ENCODE data around the gene CNTNAP2.

Gene CNTNAP2

GRCh38 chr7:148107443-148108127 is 1991.0 kb downstream of the CNTNAP2 start:
- no peak overlapping the region for H3K27ac ChIP-seq (ENCODE audit: insufficient read depth, low read depth, low read length, poor library complexity, severe bottlenecking)
- 67 to 69% methylated on average over 6 of the region's 6 CpGs for WGBS, 2 experiments

GRCh38 chr7:148108381-148108780 is 1991.8 kb downstream of the CNTNAP2 start:
- Histone ChIP-seq H3K9me3 (ENCODE audit: control insufficient read depth, low read length) (no peaks in the 10 kb centered on the region), H3K4me3 (ENCODE audit: insufficient read depth, low read depth, low read length) (no peak overlapping the region), H3K4me1 (ENCODE audit: control insufficient read depth, insufficient read depth, low read length) (no peaks in the 10 kb centered on the region), H3K36me3 (ENCODE audit: control insufficient read depth, insufficient read depth, low read length) (no peaks in the 10 kb centered on the region), H3K27me3 (ENCODE audit: control insufficient read depth, insufficient read depth, low read length, poor library complexity, severe bottlenecking) (no peaks in the 10 kb centered on the region), H3K27ac (ENCODE audit: insufficient read depth, low read depth, low read length, poor library complexity, severe bottlenecking) (no peak overlapping the region)
- WGBS, 2 experiments: 85 to 93% methylated on average over 4 of the region's 4 CpGs

More at GRCh38 chr7:148107443-148108127, 1991.0 kb downstream of the CNTNAP2 start:
- no peaks in the 10 kb centered on the region for H3K36me3 ChIP-seq (ENCODE audit: control insufficient read depth, insufficient read depth, low read length)
- no peak overlapping the region for H3K4me3 ChIP-seq (ENCODE audit: insufficient read depth, low read depth, low read length)
- H3K4me1 ChIP-seq (ENCODE audit: control insufficient read depth, insufficient read depth, low read length): no peaks in the 10 kb centered on the region
- no peaks in the 10 kb centered on the region for H3K9me3 ChIP-seq (ENCODE audit: control insufficient read depth, low read length)
- no peaks in the 10 kb centered on the region for H3K27me3 ChIP-seq (ENCODE audit: control insufficient read depth, insufficient read depth, low read length, poor library complexity, severe bottlenecking)

- H3K4me3 ChIP-seq (ENCODE audit: insufficient read depth, low read depth, low read length): no peak overlapping the region
- WGBS, 2 experiments: 85 to 87% methylated on average over 13 of the region's 13 CpGs
- no peak overlapping the region for H3K27ac ChIP-seq (ENCODE audit: insufficient read depth, low read depth, low read length, poor library complexity, severe bottlenecking)
- H3K9me3 ChIP-seq (ENCODE audit: control insufficient read depth, low read length): no peaks in the 10 kb centered on the region
- no peaks in the 10 kb centered on the region for H3K27me3 ChIP-seq (ENCODE audit: control insufficient read depth, insufficient read depth, low read length, poor library complexity, severe bottlenecking)
- no peaks in the 10 kb centered on the region for H3K4me1 ChIP-seq (ENCODE audit: control insufficient read depth, insufficient read depth, low read length)
- H3K36me3 ChIP-seq (ENCODE audit: control insufficient read depth, insufficient read depth, low read length): no peaks in the 10 kb centered on the region
These were observed 1993.7 kb downstream of the CNTNAP2 start for GRCh38 chr7:148110097-148110868.

- Histone ChIP-seq H3K36me3 (ENCODE audit: control insufficient read depth, insufficient read depth, low read length) (no peaks in the 10 kb centered on the region), H3K4me1 (ENCODE audit: control insufficient read depth, insufficient read depth, low read length) (no peaks in the 10 kb centered on the region), H3K27me3 (ENCODE audit: control insufficient read depth, insufficient read depth, low read length, poor library complexity, severe bottlenecking) (no peaks in the 10 kb centered on the region), H3K4me3 (ENCODE audit: insufficient read depth, low read depth, low read length) (no peak overlapping the region), H3K27ac (ENCODE audit: insufficient read depth, low read depth, low read length, poor library complexity, severe bottlenecking) (no peak overlapping the region), H3K9me3 (ENCODE audit: control insufficient read depth, low read length) (no peaks in the 10 kb centered on the region)
- WGBS, 2 experiments: 78 to 79% methylated on average over 2 to 3 of the region's 3 CpGs
These were observed 1998.2 kb downstream of the CNTNAP2 start for GRCh38 chr7:148114804-148115203.

- H3K4me3 ChIP-seq (ENCODE audit: insufficient read depth, low read depth, low read length): no peak overlapping the region
- H3K9me3 ChIP-seq (ENCODE audit: control insufficient read depth, low read length): no peaks in the 10 kb centered on the region
- WGBS, 2 experiments: 23 to 30% methylated on average over 5 of the region's 5 CpGs
- no peak overlapping the region for H3K27ac ChIP-seq (ENCODE audit: insufficient read depth, low read depth, low read length, poor library complexity, severe bottlenecking)
- H3K36me3 ChIP-seq (ENCODE audit: control insufficient read depth, insufficient read depth, low read length): no peaks in the 10 kb centered on the region
- H3K27me3 ChIP-seq (ENCODE audit: control insufficient read depth, insufficient read depth, low read length, poor library complexity, severe bottlenecking): no peaks in the 10 kb centered on the region
- no peaks in the 10 kb centered on the region for H3K4me1 ChIP-seq (ENCODE audit: control insufficient read depth, insufficient read depth, low read length)
These were observed 1998.7 kb downstream of the CNTNAP2 start for GRCh38 chr7:148115308-148115707.

GRCh38 chr7:148116195-148116594 is 1999.6 kb downstream of the CNTNAP2 start:
- Histone ChIP-seq H3K27me3 (ENCODE audit: control insufficient read depth, insufficient read depth, low read length, poor library complexity, severe bottlenecking) (no peaks in the 10 kb centered on the region), H3K9me3 (ENCODE audit: control insufficient read depth, low read length) (no peaks in the 10 kb centered on the region), H3K4me3 (ENCODE audit: insufficient read depth, low read depth, low read length) (no peak overlapping the region), H3K36me3 (ENCODE audit: control insufficient read depth, insufficient read depth, low read length) (no peaks in the 10 kb centered on the region), H3K4me1 (ENCODE audit: control insufficient read depth, insufficient read depth, low read length) (no peaks in the 10 kb centered on the region), H3K27ac (ENCODE audit: insufficient read depth, low read depth, low read length, poor library complexity, severe bottlenecking) (no peak overlapping the region)
- WGBS, 2 experiments: 82 to 87% methylated on average over 5 of the region's 5 CpGs

GRCh38 chr7:148116829-148117403 is 2000.3 kb downstream of the CNTNAP2 start:
- no peaks in the 10 kb centered on the region for H3K36me3 ChIP-seq (ENCODE audit: control insufficient read depth, insufficient read depth, low read length)
- H3K27ac ChIP-seq (ENCODE audit: insufficient read depth, low read depth, low read length, poor library complexity, severe bottlenecking): no peak overlapping the region
- WGBS, 2 experiments: 97 to 99% methylated on average over 4 of the region's 4 CpGs
- no peaks in the 10 kb centered on the region for H3K27me3 ChIP-seq (ENCODE audit: control insufficient read depth, insufficient read depth, low read length, poor library complexity, severe bottlenecking)
- no peak overlapping the region for H3K4me3 ChIP-seq (ENCODE audit: insufficient read depth, low read depth, low read length)
- H3K9me3 ChIP-seq (ENCODE audit: control insufficient read depth, low read length): no peaks in the 10 kb centered on the region
- H3K4me1 ChIP-seq (ENCODE audit: control insufficient read depth, insufficient read depth, low read length): no peaks in the 10 kb centered on the region

GRCh38 chr7:148118371-148118770 is 2001.8 kb downstream of the CNTNAP2 start:
- 77% methylated on average over 5 of the region's 5 CpGs for WGBS, 2 experiments
- Histone ChIP-seq H3K4me3 (ENCODE audit: insufficient read depth, low read depth, low read length) (no peak overlapping the region), H3K36me3 (ENCODE audit: control insufficient read depth, insufficient read depth, low read length) (no peaks in the 10 kb centered on the region), H3K27me3 (ENCODE audit: control insufficient read depth, insufficient read depth, low read length, poor library complexity, severe bottlenecking) (no peaks in the 10 kb centered on the region), H3K9me3 (ENCODE audit: control insufficient read depth, low read length) (no peaks in the 10 kb centered on the region), H3K27ac (ENCODE audit: insufficient read depth, low read depth, low read length, poor library complexity, severe bottlenecking) (no peak overlapping the region), H3K4me1 (ENCODE audit: control insufficient read depth, insufficient read depth, low read length) (no peaks in the 10 kb centered on the region)

- Histone ChIP-seq H3K4me1 (ENCODE audit: control insufficient read depth, insufficient read depth, low read length) (no peaks in the 10 kb centered on the region), H3K27me3 (ENCODE audit: control insufficient read depth, insufficient read depth, low read length, poor library complexity, severe bottlenecking) (no peaks in the 10 kb centered on the region), H3K9me3 (ENCODE audit: control insufficient read depth, low read length) (no peaks in the 10 kb centered on the region), H3K27ac (ENCODE audit: insufficient read depth, low read depth, low read length, poor library complexity, severe bottlenecking) (no peak overlapping the region), H3K36me3 (ENCODE audit: control insufficient read depth, insufficient read depth, low read length) (no peaks in the 10 kb centered on the region), H3K4me3 (ENCODE audit: insufficient read depth, low read depth, low read length) (no peak overlapping the region)
- WGBS, 2 experiments: 86 to 90% methylated on average over 4 of the region's 4 CpGs
These were observed 2004.8 kb downstream of the CNTNAP2 start for GRCh38 chr7:148121401-148121800.

- Histone ChIP-seq H3K27ac (ENCODE audit: insufficient read depth, low read depth, low read length, poor library complexity, severe bottlenecking) (no peak overlapping the region), H3K9me3 (ENCODE audit: control insufficient read depth, low read length) (no peaks in the 10 kb centered on the region), H3K27me3 (ENCODE audit: control insufficient read depth, insufficient read depth, low read length, poor library complexity, severe bottlenecking) (no peaks in the 10 kb centered on the region), H3K36me3 (ENCODE audit: control insufficient read depth, insufficient read depth, low read length) (no peaks in the 10 kb centered on the region), H3K4me1 (ENCODE audit: control insufficient read depth, insufficient read depth, low read length) (no peaks in the 10 kb centered on the region), H3K4me3 (ENCODE audit: insufficient read depth, low read depth, low read length) (no peak overlapping the region)
- WGBS, 2 experiments: 77 to 92% methylated on average over 4 of the region's 4 CpGs
These were observed 2005.2 kb downstream of the CNTNAP2 start for GRCh38 chr7:148121847-148122246.

All from ectodermal cell (in vitro differentiated cells).